DND-41 (cell line): Measurements from ENCODE around the gene EHBP1.
A peak's percentile ranks its signal among the peaks of the same experiment; 100 is the strongest.

Experiments used
- ATAC-seq: fragments of 200-7000 bp; cut with Tn5 transposase; 3 replicates; pipeline ENCODE4 v1.9.1; 2021; ENCODE audit warnings: low read depth; ENCODE audit not compliant: insufficient read depth
- DNase-seq: peaks from one replicate; pipeline ENCODE4 v3.0.0-alpha.2; 2020
- H2AFZ ChIP-seq: 2 replicates; pipeline ENCODE4 v1.6.0; 2012; ENCODE audit warnings: low read depth, low read length
- H3K27ac ChIP-seq: 2 replicates; pipeline ENCODE4 v1.5.1; 2012; ENCODE audit warnings: low read length, inconsistent platforms
- H3K27me3 ChIP-seq: fragments of 200-600 bp; sonication (generic); 2 replicates; pipeline ENCODE4 v1.6.0; 2012; ENCODE audit warnings: low read length, mild to moderate bottlenecking, inconsistent platforms; ENCODE audit not compliant: insufficient read depth, poor library complexity
- H3K36me3 ChIP-seq: 2 replicates; pipeline ENCODE4 v1.5.1; 2012; ENCODE audit warnings: low read length, inconsistent platforms; ENCODE audit not compliant: insufficient read depth
- H3K4me1 ChIP-seq: 2 replicates; pipeline ENCODE4 v1.5.1; 2012; ENCODE audit warnings: mild to moderate bottlenecking, low read length; ENCODE audit not compliant: insufficient read depth
- H3K4me2 ChIP-seq: 2 replicates; pipeline ENCODE4 v1.6.0; 2012; ENCODE audit warnings: mild to moderate bottlenecking, moderate library complexity, low read length, inconsistent platforms; ENCODE audit not compliant: insufficient read depth
- H3K4me3 ChIP-seq, 2 experiments: fragments of 200-600 bp in 1 of 2; shearing (Covaris generic) in 1 of 2; 2 replicates each; pipeline ENCODE4 v1.5.1; 2012 to 2016; ENCODE audit warnings: inconsistent platforms in 2 of 2, low read length in 2 of 2, mild to moderate bottlenecking in 2 of 2, low read depth in 1 of 2, moderate library complexity in 1 of 2
- H3K79me2 ChIP-seq: 2 replicates; pipeline ENCODE4 v1.6.0; 2012; ENCODE audit warnings: low read length, inconsistent platforms; ENCODE audit not compliant: insufficient read depth
- H3K9ac ChIP-seq: 2 replicates; pipeline ENCODE4 v1.6.0; 2012; ENCODE audit warnings: low read depth, mild to moderate bottlenecking, inconsistent platforms, low read length, moderate library complexity
- H3K9me3 ChIP-seq: 2 replicates; pipeline ENCODE4 v1.5.1; 2012; ENCODE audit warnings: low read length, moderate library complexity, mild to moderate bottlenecking, inconsistent platforms; ENCODE audit not compliant: insufficient read depth, severe bottlenecking
- H4K20me1 ChIP-seq: 2 replicates; pipeline ENCODE4 v1.6.0; 2012; ENCODE audit warnings: low read length; ENCODE audit not compliant: insufficient read depth
- EZH2 ChIP-seq: IDR thresholded peaks from 3 replicates; pipeline ENCODE4 v1.6.1; 2012; ENCODE audit warnings: borderline replicate concordance, low read depth, mild to moderate bottlenecking, moderate library complexity, low read length, inconsistent platforms; ENCODE audit not compliant: severe bottlenecking
- TF ChIP-seq, protein P1 (sequence below): IDR thresholded peaks from 2 replicates; pipeline ENCODE4 v1.5.1; 2012; ENCODE audit warnings: borderline replicate concordance, low read length, moderate library complexity, mild to moderate bottlenecking; ENCODE audit not compliant: poor library complexity, severe bottlenecking; ENCODE audit errors: extremely low read depth

Gene EHBP1

DNA sequence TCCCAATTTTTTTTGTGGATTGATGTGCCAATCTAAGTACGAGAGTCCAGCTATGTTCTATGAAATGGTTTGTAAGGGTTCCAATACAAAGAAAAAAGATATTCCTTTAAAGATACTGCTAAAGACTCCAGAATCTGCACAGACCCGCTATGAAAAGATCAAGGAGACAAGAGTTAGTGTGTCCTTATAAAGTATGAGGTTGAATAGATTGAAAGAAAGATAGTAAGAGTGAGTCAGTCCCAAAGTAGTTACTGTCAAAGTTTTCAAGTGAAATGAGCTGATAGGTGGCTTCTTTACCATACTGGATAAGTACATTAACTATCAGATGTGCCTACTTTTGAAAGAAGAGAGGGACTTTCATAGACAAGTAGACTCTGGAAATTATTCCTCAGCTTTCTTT is 17.9 kb upstream of the EHBP1 start:
- TF ChIP-seq EZH2: no peak
- TF ChIP-seq, protein P1, sequence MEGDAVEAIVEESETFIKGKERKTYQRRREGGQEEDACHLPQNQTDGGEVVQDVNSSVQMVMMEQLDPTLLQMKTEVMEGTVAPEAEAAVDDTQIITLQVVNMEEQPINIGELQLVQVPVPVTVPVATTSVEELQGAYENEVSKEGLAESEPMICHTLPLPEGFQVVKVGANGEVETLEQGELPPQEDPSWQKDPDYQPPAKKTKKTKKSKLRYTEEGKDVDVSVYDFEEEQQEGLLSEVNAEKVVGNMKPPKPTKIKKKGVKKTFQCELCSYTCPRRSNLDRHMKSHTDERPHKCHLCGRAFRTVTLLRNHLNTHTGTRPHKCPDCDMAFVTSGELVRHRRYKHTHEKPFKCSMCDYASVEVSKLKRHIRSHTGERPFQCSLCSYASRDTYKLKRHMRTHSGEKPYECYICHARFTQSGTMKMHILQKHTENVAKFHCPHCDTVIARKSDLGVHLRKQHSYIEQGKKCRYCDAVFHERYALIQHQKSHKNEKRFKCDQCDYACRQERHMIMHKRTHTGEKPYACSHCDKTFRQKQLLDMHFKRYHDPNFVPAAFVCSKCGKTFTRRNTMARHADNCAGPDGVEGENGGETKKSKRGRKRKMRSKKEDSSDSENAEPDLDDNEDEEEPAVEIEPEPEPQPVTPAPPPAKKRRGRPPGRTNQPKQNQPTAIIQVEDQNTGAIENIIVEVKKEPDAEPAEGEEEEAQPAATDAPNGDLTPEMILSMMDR: no peak
- H2AFZ ChIP-seq: no peak overlapping the region

DNA sequence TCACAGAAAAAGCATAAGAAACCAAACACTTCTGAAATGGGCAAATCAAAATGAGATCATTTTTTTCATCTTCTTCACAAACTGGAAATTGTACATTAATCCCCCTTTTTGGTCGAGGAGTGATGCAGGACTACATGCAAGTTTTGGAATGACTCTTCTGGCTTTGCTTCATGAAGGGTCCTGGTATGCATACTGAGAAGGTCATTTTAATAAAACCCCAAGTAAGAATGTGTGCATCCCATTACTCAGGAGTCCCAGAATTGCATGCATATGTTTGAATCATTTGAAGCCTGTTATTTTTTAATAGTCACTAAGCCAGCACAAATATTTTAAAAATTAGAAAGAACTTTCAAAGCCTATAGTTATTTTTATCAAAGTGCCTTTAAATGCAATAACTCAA is 16.7 kb upstream of the EHBP1 start:
- H3K27me3 ChIP-seq: peaks cover 3% of the 10 kb centered on the region
- ATAC-seq: no peak

More for the DNA sequence above, 17.9 kb upstream of the EHBP1 start:
- Histone ChIP-seq H4K20me1 (no peaks in the 10 kb centered on the region), H3K27ac (no peak overlapping the region), H3K9me3 (no peaks in the 10 kb centered on the region), H3K27me3 (peaks cover 3% of the 10 kb centered on the region), H3K4me2 (no peak overlapping the region), H3K79me2 (no peaks in the 10 kb centered on the region), H3K4me3 (no peak overlapping the region), H3K9ac (no peak overlapping the region), H3K36me3 (no peaks in the 10 kb centered on the region), H3K4me1 (no peaks in the 10 kb centered on the region)
- ATAC-seq (peak; percentile 45; the same call in 1 of the 3 replicates), DNase-seq (no peak)

DNA sequence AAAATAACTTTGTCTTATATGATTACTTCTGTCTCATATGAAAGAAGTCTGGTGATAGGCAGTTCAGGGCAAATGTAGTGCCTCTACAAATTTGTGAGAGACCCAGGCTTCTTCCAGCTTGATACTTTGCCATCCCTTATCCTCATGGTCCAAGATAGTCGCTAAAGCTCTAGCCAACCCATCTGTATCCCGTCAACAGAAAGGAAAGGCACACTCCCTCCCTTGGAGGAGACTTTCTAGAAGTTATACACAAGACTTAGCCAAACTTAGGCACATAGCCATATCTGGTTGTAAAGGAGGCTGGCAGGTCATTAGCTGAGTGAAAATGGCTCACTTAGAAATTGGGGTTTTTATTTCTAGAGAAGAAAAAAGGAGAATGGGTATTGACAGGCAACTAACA is 14.3 kb upstream of the EHBP1 start:
- H3K27ac ChIP-seq: no peak overlapping the region
- no peaks in the 10 kb centered on the region for H3K4me1 ChIP-seq
- H3K27me3 ChIP-seq: peaks cover 3% of the 10 kb centered on the region
- TF ChIP-seq, protein P1: no peak
- TF ChIP-seq EZH2: no peak
- H3K36me3 ChIP-seq: no peaks in the 10 kb centered on the region
- H3K9ac ChIP-seq: no peak overlapping the region
- no peaks in the 10 kb centered on the region for H3K9me3 ChIP-seq
- no peaks in the 10 kb centered on the region for H3K79me2 ChIP-seq
- H2AFZ ChIP-seq: no peak overlapping the region
- ATAC-seq: no peak
- no peak overlapping the region for H3K4me2 ChIP-seq
- DNase-seq: no peak
- H4K20me1 ChIP-seq: no peaks in the 10 kb centered on the region
- no peak overlapping the region for H3K4me3 ChIP-seq

More for the DNA sequence above, 16.7 kb upstream of the EHBP1 start:
- H3K27ac ChIP-seq: no peak overlapping the region
- H3K4me1 ChIP-seq: no peaks in the 10 kb centered on the region
- H3K9ac ChIP-seq: no peak overlapping the region
- H4K20me1 ChIP-seq: no peaks in the 10 kb centered on the region
- no peaks in the 10 kb centered on the region for H3K79me2 ChIP-seq
- no peaks in the 10 kb centered on the region for H3K36me3 ChIP-seq
- no peaks in the 10 kb centered on the region for H3K9me3 ChIP-seq
- TF ChIP-seq, protein P1: no peak
- TF ChIP-seq EZH2: no peak
- no peak overlapping the region for H2AFZ ChIP-seq
- H3K4me2 ChIP-seq: no peak overlapping the region
- DNase-seq: no peak
- H3K4me3 ChIP-seq: no peak overlapping the region

DNA sequence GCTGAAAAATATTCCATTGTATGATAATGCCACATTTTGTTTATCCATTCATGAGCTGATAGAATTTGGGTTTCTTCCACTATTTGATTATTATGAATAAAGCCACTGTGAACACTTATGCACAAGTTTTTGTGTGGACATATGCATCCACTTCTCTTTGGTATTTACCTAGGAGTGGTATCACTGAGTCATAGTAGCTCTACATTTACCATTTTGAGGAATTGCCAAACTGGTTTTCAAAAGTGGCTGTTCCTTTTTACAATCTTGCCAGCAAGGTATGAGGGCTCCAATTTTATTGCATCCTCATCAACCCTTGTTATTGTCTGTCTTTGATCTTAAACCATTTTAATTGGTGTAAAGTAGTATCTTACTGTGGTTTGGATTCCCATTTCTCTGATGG is 13.3 kb upstream of the EHBP1 start:
- Histone ChIP-seq H3K4me2 (no peak overlapping the region), H3K4me3 (no peak overlapping the region), H4K20me1 (no peaks in the 10 kb centered on the region), H3K79me2 (no peaks in the 10 kb centered on the region), H3K9me3 (no peaks in the 10 kb centered on the region), H3K27ac (no peak overlapping the region), H3K27me3 (peaks cover 3% of the 10 kb centered on the region), H3K9ac (no peak overlapping the region), H3K4me1 (no peaks in the 10 kb centered on the region), H3K36me3 (no peaks in the 10 kb centered on the region), H2AFZ (no peak overlapping the region)
- DNase-seq: no peak
- TF ChIP-seq, protein P1: no peak
- TF ChIP-seq EZH2: no peak
- ATAC-seq: no peak
